ENCODE measurements around the gene KLF4. TPM values are rescaled to one million over a fixed set of nuclear protein-coding genes. Genes with fewer than 3 reads are reported as not detected.

The KLF4 gene
- total and polyA plus RNA-seq, 7 donors, result 7.5 to 17.2 (median 13.1) TPM

GRCh38 chr9:107489144-107489673 lies 360 bp downstream of the KLF4 start:
- ATAC-seq, result peak; percentile 39 to 59 (median 50)
- 0 to 1% (median 1%) methylated on average over 28 to 45 of the region's 46 CpGs for WGBS, 3 donors

GRCh38 chr9:107488375-107489143 lies 1.0 kb downstream of the KLF4 start:
- peaks cover 24% of the 10 kb centered on the region for H3K4me1 ChIP-seq
- peak overlapping the region; percentile 94 for H3K27ac ChIP-seq
- H3K4me3 ChIP-seq, result peak overlapping the region; percentile 94
- intact Hi-C loops (cut with DNase I), result loop anchor here (2.0 to 10.0 kb wide), 6 partner anchors 262 to 1274 kb away; no protein-coding TSS in a partner anchor
- peak; percentile 32 to 47 (median 36) for ATAC-seq
- no peak for TF ChIP-seq CTCF (IDR thresholded peaks at IDR 0.05)
- no peaks in the 10 kb centered on the region for H3K9me3 ChIP-seq
- WGBS, 3 donors, result 2% methylated on average over 62 to 80 of the region's 80 CpGs
- H3K36me3 ChIP-seq (ENCODE audit: insufficient read depth in 1 of 2, low read depth in 1 of 2), result peaks cover 0 to 34% of the 10 kb centered on the region in 2 donors
- DNase-seq, result peak; percentile 83 to 89
- no peaks in the 10 kb centered on the region for H3K27me3 ChIP-seq (ENCODE audit: insufficient read depth in 3 of 3, low read length in 2 of 3)

More at GRCh38 chr9:107489144-107489673, 360 bp downstream of the KLF4 start:
- Histone ChIP-seq H3K9me3 (no peaks in the 10 kb centered on the region), H3K27me3 (ENCODE audit: insufficient read depth in 3 of 3, low read length in 2 of 3) (no peaks in the 10 kb centered on the region), H3K4me3 (peak overlapping the region; percentile 94), H3K27ac (peak overlapping the region; percentile 94), H3K4me1 (peaks cover 19% of the 10 kb centered on the region), H3K36me3 (ENCODE audit: insufficient read depth in 1 of 2, low read depth in 1 of 2) (peaks cover 0 to 34% of the 10 kb centered on the region in 2 donors)
- DNase-seq, result no peak
- no peak for TF ChIP-seq CTCF (IDR thresholded peaks at IDR 0.05)
- intact Hi-C loops (cut with DNase I), result loop anchor here (2.0 to 10.0 kb wide), 6 partner anchors 262 to 1273 kb away; no protein-coding TSS in a partner anchor

- peaks cover 24% of the 10 kb centered on the region for H3K4me1 ChIP-seq
- intact Hi-C loops (cut with DNase I), result loop anchor here (2.0 to 10.0 kb wide), 6 partner anchors 263 to 1275 kb away; no protein-coding TSS in a partner anchor
- H3K36me3 ChIP-seq (ENCODE audit: insufficient read depth in 1 of 2, low read depth in 1 of 2), result peaks cover 0 to 34% of the 10 kb centered on the region in 2 donors
- DNase-seq, result peak; percentile 55 to 72
- peak; percentile 27 for TF ChIP-seq CTCF (IDR thresholded peaks at IDR 0.05)
- peak overlapping the region; percentile 94 for H3K27ac ChIP-seq
- H3K27me3 ChIP-seq (ENCODE audit: insufficient read depth in 3 of 3, low read length in 2 of 3), result no peaks in the 10 kb centered on the region
- no peak for ATAC-seq
- peak overlapping the region; percentile 94 for H3K4me3 ChIP-seq
- 42 to 57% (median 48%) methylated on average over 79 to 91 of the region's 91 CpGs for WGBS, 3 donors
- no peaks in the 10 kb centered on the region for H3K9me3 ChIP-seq
Observed at GRCh38 chr9:107487521-107488374, 1.8 kb downstream of the KLF4 start.

GRCh38 chr9:107486674-107487520 lies 2.7 kb downstream of the KLF4 start:
- no peaks in the 10 kb centered on the region for H3K27me3 ChIP-seq (ENCODE audit: insufficient read depth in 3 of 3, low read length in 2 of 3)
- H3K36me3 ChIP-seq (ENCODE audit: insufficient read depth in 1 of 2, low read depth in 1 of 2), result peaks cover 0 to 34% of the 10 kb centered on the region in 2 donors
- no peak for TF ChIP-seq CTCF (IDR thresholded peaks at IDR 0.05)
- peak overlapping the region; percentile 94 for H3K27ac ChIP-seq
- WGBS, 3 donors, result 60 to 72% (median 64%) methylated on average over 31 of the region's 31 CpGs
- ATAC-seq, result no peak
- peak overlapping the region; percentile 94 for H3K4me3 ChIP-seq
- peaks cover 24% of the 10 kb centered on the region for H3K4me1 ChIP-seq
- intact Hi-C loops (cut with DNase I), result loop anchor here (5.0 to 10.0 kb wide), 5 partner anchors 570 to 1275 kb away; no protein-coding TSS in a partner anchor
- peak; percentile 28 to 58 for DNase-seq
- H3K9me3 ChIP-seq, result no peaks in the 10 kb centered on the region
